NT2/D1 (cell line): ENCODE measurements around the gene TOMM7.

Experiments
- DNase-seq: peaks from one replicate; pipeline ENCODE4 v3.0.0-alpha.2; 2011; ENCODE audit warnings: low read depth, low spot score
- H3K27me3 ChIP-seq: 2 replicates; pipeline ENCODE4 v1.6.0; 2011; ENCODE audit warnings: mild to moderate bottlenecking; ENCODE audit not compliant: insufficient read length, insufficient read depth
- H3K36me3 ChIP-seq: 2 replicates; pipeline ENCODE4 v1.6.1; 2011; ENCODE audit warnings: mild to moderate bottlenecking, low read length, mixed read lengths; ENCODE audit not compliant: insufficient read depth, insufficient read length
- H3K4me1 ChIP-seq: 2 replicates; pipeline ENCODE4 v1.5.1; 2011; ENCODE audit not compliant: insufficient read depth, insufficient read length
- H3K4me3 ChIP-seq: 2 replicates; pipeline ENCODE4 v1.5.1; 2011; ENCODE audit warnings: low read depth; ENCODE audit not compliant: insufficient read length
- H3K9ac ChIP-seq: 2 replicates; pipeline ENCODE4 v1.6.0; 2011; ENCODE audit warnings: low read depth; ENCODE audit not compliant: insufficient read length
- H3K9me3 ChIP-seq: 2 replicates; pipeline ENCODE4 v1.5.1; 2011; ENCODE audit warnings: mild to moderate bottlenecking, low read length; ENCODE audit not compliant: insufficient read depth
- SUZ12 ChIP-seq: IDR thresholded peaks from 2 replicates; pipeline ENCODE4 v1.6.1; 2011; ENCODE audit not compliant: insufficient read length, insufficient read depth; ENCODE audit errors: extremely low read depth
- YY1 ChIP-seq: IDR thresholded peaks from 2 replicates; pipeline ENCODE4 v1.6.1; 2011; ENCODE audit not compliant: insufficient read length, insufficient read depth
- ZNF274 ChIP-seq: IDR thresholded peaks from 2 replicates; pipeline ENCODE4 v1.6.1; 2011; ENCODE audit warnings: mild to moderate bottlenecking, low read depth, low read length

TOMM7 gene

DNA sequence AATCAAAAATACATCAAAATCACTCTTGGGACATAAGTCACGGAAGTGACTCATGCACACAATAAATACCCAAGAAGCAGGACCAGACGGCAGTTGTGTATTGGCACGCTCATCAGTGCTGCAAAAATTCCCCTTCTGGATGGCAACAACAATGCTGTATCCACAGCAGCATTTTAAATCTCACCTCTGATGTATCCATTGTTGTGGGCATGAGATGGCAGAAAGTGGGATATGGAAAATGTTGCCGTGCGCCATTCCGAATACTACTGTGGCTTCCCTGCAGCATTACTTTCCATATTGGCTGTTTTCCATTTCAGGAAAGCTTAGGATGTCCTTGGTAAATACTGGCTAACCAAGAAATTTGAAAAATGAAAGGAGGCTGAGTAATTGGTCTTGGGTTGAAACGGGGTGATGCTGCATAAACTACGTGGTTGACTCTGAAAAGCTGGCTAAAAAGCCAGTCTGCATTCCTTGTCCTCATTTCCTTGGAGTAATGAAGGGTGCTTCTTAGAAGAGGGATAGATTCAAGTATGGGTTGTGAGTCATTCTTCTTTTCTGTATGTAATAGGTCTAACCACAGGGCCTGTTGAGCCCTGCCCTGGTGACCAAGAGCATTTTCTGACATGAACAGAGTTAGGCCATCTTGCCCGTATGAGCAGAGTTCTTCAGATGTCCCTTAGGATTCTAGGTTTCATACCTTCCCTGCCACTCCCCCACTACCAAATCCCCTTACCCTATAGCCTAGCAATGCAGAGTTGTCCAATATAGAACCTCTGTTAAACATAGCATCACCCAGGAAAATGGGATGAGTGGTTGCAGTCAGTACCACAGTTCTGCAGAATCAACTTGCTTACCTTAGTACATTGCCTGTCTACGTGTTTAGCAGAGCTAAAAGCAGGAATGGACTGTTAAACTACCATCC, 36.3 kb upstream of the TOMM7 start:
- TF ChIP-seq SUZ12 (no peak), ZNF274 (no peak), YY1 (no peak)
- DNase-seq: no peak
- no peaks in the 10 kb centered on the region for H3K27me3 ChIP-seq
- no peaks in the 10 kb centered on the region for H3K9me3 ChIP-seq
- H3K36me3 ChIP-seq: peaks cover 76% of the 10 kb centered on the region
- no peaks in the 10 kb centered on the region for H3K4me1 ChIP-seq
- H3K4me3 ChIP-seq: no peak overlapping the region
- no peak overlapping the region for H3K9ac ChIP-seq

DNA sequence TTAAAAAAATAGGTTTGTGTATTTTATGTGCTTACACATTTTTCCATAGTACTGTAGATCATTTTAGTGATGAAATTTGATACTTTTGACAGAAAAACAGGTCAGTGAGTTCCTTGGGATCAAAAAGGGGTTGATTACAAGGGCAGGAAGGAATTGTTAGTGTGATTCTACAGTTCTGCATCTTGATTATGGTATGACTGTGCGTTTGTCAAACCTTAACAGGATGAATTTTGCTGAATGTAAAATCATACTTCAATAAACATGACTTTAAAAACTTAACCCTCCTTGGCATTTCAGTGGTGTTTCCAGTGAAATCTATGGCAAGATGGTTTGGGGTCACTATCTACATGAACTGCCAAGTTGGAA, 35.6 kb upstream of the TOMM7 start:
- Histone ChIP-seq H3K9me3 (no peaks in the 10 kb centered on the region), H3K36me3 (peaks cover 72% of the 10 kb centered on the region), H3K27me3 (no peaks in the 10 kb centered on the region), H3K4me1 (peaks cover 3% of the 10 kb centered on the region), H3K9ac (no peak overlapping the region), H3K4me3 (no peak overlapping the region)
- no peak for DNase-seq
- no peak for TF ChIP-seq SUZ12
- no peak for TF ChIP-seq ZNF274
- TF ChIP-seq YY1: no peak

- H3K27me3 ChIP-seq: no peaks in the 10 kb centered on the region
- H3K4me3 ChIP-seq: no peak overlapping the region
- H3K9ac ChIP-seq: peak overlapping the region; percentile 96
- no peak for DNase-seq
- no peaks in the 10 kb centered on the region for H3K9me3 ChIP-seq
- TF ChIP-seq YY1 (no peak), ZNF274 (no peak), SUZ12 (no peak)
- peaks cover 65% of the 10 kb centered on the region for H3K36me3 ChIP-seq
- H3K4me1 ChIP-seq: peaks cover 4% of the 10 kb centered on the region
These were observed 33.8 kb upstream of the TOMM7 start for GRCh38 chr7:22856416-22856815.

- peaks cover 51% of the 10 kb centered on the region for H3K36me3 ChIP-seq
- H3K4me3 ChIP-seq: peak overlapping the region; percentile 78
- H3K9me3 ChIP-seq: no peaks in the 10 kb centered on the region
- peak overlapping the region; percentile 96 for H3K9ac ChIP-seq
- H3K4me1 ChIP-seq: peaks cover 4% of the 10 kb centered on the region
- TF ChIP-seq ZNF274 (no peak), SUZ12 (no peak), YY1 (no peak)
- H3K27me3 ChIP-seq: no peaks in the 10 kb centered on the region
- no peak for DNase-seq
These were observed 32.4 kb upstream of the TOMM7 start for GRCh38 chr7:22855049-22855392.

GRCh38 chr7:22854158-22855048, 31.8 kb upstream of the TOMM7 start:
- H3K36me3 ChIP-seq: peaks cover 45% of the 10 kb centered on the region
- TF ChIP-seq SUZ12 (no peak), ZNF274 (no peak), YY1 (no peak)
- H3K9me3 ChIP-seq: no peaks in the 10 kb centered on the region
- peaks cover 4% of the 10 kb centered on the region for H3K4me1 ChIP-seq
- H3K27me3 ChIP-seq: no peaks in the 10 kb centered on the region
- H3K4me3 ChIP-seq: peak overlapping the region; percentile 78
- peak overlapping the region; percentile 96 for H3K9ac ChIP-seq
- peak; percentile 85 for DNase-seq

- peak overlapping the region; percentile 30 for H3K4me3 ChIP-seq
- H3K27me3 ChIP-seq: no peaks in the 10 kb centered on the region
- peaks cover 4% of the 10 kb centered on the region for H3K4me1 ChIP-seq
- peak overlapping the region; percentile 70 for H3K9ac ChIP-seq
- DNase-seq: no peak
- H3K36me3 ChIP-seq: peaks cover 38% of the 10 kb centered on the region
- TF ChIP-seq SUZ12 (no peak), ZNF274 (no peak), YY1 (no peak)
- H3K9me3 ChIP-seq: no peaks in the 10 kb centered on the region
These were observed 31.1 kb upstream of the TOMM7 start for GRCh38 chr7:22853674-22854157.

GRCh38 chr7:22853138-22853537, 30.5 kb upstream of the TOMM7 start:
- H3K36me3 ChIP-seq: peaks cover 33% of the 10 kb centered on the region
- H3K9me3 ChIP-seq: no peaks in the 10 kb centered on the region
- H3K9ac ChIP-seq: no peak overlapping the region
- H3K4me3 ChIP-seq: no peak overlapping the region
- TF ChIP-seq ZNF274 (no peak), SUZ12 (no peak), YY1 (no peak)
- no peaks in the 10 kb centered on the region for H3K27me3 ChIP-seq
- H3K4me1 ChIP-seq: peaks cover 4% of the 10 kb centered on the region
- no peak for DNase-seq
